Renal pelvis (tissue), 4 donors: ENCODE results near the gene TSPOAP1. TPM values are rescaled to one million over a fixed set of nuclear protein-coding genes. Genes with fewer than 3 reads are reported as not detected.

Experiments
- DNase-seq: peaks from one replicate; pipeline ENCODE4 v3.0.0-alpha.2; 2013
- polyA plus RNA-seq, 3 donors: library from polyadenylated mRNA; unstranded; fragments of 120-200 nt; gene quantifications; one replicate each; pipeline ENCODE4 v1.2.1, GENCODE V29; 2013; ENCODE audit not compliant: insufficient read length in 3 of 3

Gene TSPOAP1
- polyA plus RNA-seq, 3 donors: 44.2 to 77.0 (median 70.8) TPM

- DNase-seq: no peak
Observed at GRCh38 chr17:58265902-58266875, 62.4 kb downstream of the TSPOAP1 start.

DNA sequence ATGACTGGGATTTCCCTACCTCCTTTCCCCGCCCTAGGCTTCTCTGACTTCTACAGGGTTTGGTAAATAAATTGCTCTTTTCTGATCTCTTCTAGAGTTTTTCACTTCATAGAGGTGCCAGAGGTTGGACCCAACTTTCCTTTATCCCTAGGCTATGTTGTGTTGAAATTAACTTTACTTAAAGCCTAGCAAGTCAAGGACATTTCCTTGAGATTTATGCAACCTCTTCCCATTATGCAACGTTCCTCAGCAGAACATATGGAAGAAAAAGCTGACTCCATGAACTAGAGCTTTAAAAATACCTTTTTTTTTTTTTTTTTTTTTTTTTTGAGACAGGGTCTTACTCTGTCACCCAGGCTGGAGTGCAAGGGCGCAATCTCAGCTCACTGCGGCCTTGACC lies 63.3 kb downstream of the TSPOAP1 start:
- no peak for DNase-seq

GRCh38 chr17:58264407-58265103 lies 64.0 kb downstream of the TSPOAP1 start:
- DNase-seq: no peak

- DNase-seq: no peak
Observed at GRCh38 chr17:58263773-58264172, 64.8 kb downstream of the TSPOAP1 start.

- DNase-seq: no peak
Observed at GRCh38 chr17:58262149-58262548, 66.4 kb downstream of the TSPOAP1 start.

- DNase-seq: no peak
Observed at GRCh38 chr17:58254803-58255202, 73.8 kb downstream of the TSPOAP1 start.

GRCh38 chr17:58253082-58253481 lies 75.5 kb downstream of the TSPOAP1 start:
- no peak for DNase-seq

- DNase-seq: no peak
Observed at GRCh38 chr17:58252141-58252540, 76.5 kb downstream of the TSPOAP1 start.

Other genes with a start within 250 kb of the TSPOAP1 start
- gene DYNLL2, start 245.4 kb downstream of the TSPOAP1 start, polyA plus RNA-seq: 10 to 100 TPM; 75.6 to 84.9 (median 77.8) TPM
- gene OR4D1, start 180.4 kb downstream of the TSPOAP1 start, polyA plus RNA-seq: under 1 TPM; 0.03 to 0.04 (median 0.04) TPM
- not detected for gene OR4D2, start 161.8 kb downstream of the TSPOAP1 start, polyA plus RNA-seq
- gene EPX, start 136.1 kb downstream of the TSPOAP1 start, polyA plus RNA-seq: 1 to 10 TPM in 1 of 3 donors, under 1 TPM in 2; 0.75 to 1.3 (median 0.83) TPM
- 10 to 100 TPM; 37.0 to 63.1 (median 55.2) TPM for gene MKS1, start 109.5 kb downstream of the TSPOAP1 start, polyA plus RNA-seq
- under 1 TPM; 0.04 to 0.13 (median 0.09) TPM for gene LPO, start 90.2 kb downstream of the TSPOAP1 start, polyA plus RNA-seq
- gene MPO, start 47.9 kb downstream of the TSPOAP1 start, polyA plus RNA-seq: 1 to 10 TPM; 2.7 to 6.9 (median 6.6) TPM
- 100 to 1,000 TPM; 120 to 137 (median 126) TPM for gene SUPT4H1, start 23.4 kb upstream of the TSPOAP1 start, polyA plus RNA-seq
- 10 to 100 TPM; 10.7 to 16.9 (median 15.0) TPM for gene RNF43, start 88.7 kb upstream of the TSPOAP1 start, polyA plus RNA-seq
- gene HSF5, start 159.6 kb upstream of the TSPOAP1 start, polyA plus RNA-seq: under 1 TPM; 0.19 to 0.36 (median 0.27) TPM
- 10 to 100 TPM; 48.1 to 71.7 (median 62.3) TPM for gene MTMR4, start 185.8 kb upstream of the TSPOAP1 start, polyA plus RNA-seq